ENCODE data around the gene CSTPP1. TPM values are rescaled to one million over a fixed set of nuclear protein-coding genes. Genes with fewer than 3 reads are reported as not detected.
A peak's percentile ranks its signal among the peaks of the same experiment; 100 is the strongest.

CSTPP1 gene
- total RNA-seq, 4 donors from 2014 or later: 13.3 to 26.4 (median 19.1) TPM

DNA sequence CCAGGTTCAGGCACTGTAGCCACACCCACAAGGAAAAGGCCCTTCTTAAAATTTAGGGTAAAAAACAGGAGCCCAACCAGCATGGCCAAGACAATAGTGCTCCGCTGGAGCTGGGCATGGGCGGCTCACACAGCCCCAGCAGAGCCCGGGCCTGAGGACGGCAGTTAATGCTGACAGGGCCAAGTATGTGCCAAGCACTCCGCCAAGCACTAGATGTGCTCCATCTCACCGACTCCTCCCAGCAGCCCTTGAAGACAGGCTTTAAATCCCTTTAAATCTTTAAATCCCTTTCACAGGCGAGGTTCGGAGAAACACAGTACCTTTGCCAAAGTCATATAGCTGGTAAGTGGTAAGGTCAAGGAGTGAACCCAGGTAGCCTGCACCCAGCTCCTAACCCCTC, 235.3 kb downstream of the CSTPP1 start:
- TF ChIP-seq POLR2AphosphoS5 (IDR thresholded peaks at IDR 0.05) (peak in 1 of 2 donors; percentile 8), POLR2A (IDR thresholded peaks at IDR 0.05; ENCODE audit: low read depth) (no peak)
- intact Hi-C loops (cut with DNase I): no loop called here
- no peaks in the 10 kb centered on the region for H3K9me3 ChIP-seq
- H3K4me3 ChIP-seq: no peak overlapping the region
- DNase-seq (ENCODE audit: extremely low spot score): no peak
- peaks cover 47 to 86% (median 82%) of the 10 kb centered on the region in 4 donors for H3K36me3 ChIP-seq
- H3K4me1 ChIP-seq: peaks cover 38 to 54% (median 51%) of the 10 kb centered on the region in 4 donors
- WGBS: 43% methylated on average over 8 of the region's 8 CpGs
- no peaks in the 10 kb centered on the region for H3K27me3 ChIP-seq
- H3K27ac ChIP-seq (replicated peaks in 1 of 4): peak overlapping the region; percentile 53 to 71 (median 63)

- Histone ChIP-seq H3K4me1 (peaks cover 47 to 63% (median 59%) of the 10 kb centered on the region in 4 donors), H3K9me3 (no peaks in the 10 kb centered on the region), H3K4me3 (no peak overlapping the region), H3K36me3 (peaks cover 38 to 76% (median 72%) of the 10 kb centered on the region in 4 donors), H3K27me3 (no peaks in the 10 kb centered on the region), H3K27ac (replicated peaks in 1 of 4) (peak overlapping the region; percentile 53 to 71 (median 63))
- intact Hi-C loops (cut with DNase I): no loop called here
- TF ChIP-seq, protein P1, sequence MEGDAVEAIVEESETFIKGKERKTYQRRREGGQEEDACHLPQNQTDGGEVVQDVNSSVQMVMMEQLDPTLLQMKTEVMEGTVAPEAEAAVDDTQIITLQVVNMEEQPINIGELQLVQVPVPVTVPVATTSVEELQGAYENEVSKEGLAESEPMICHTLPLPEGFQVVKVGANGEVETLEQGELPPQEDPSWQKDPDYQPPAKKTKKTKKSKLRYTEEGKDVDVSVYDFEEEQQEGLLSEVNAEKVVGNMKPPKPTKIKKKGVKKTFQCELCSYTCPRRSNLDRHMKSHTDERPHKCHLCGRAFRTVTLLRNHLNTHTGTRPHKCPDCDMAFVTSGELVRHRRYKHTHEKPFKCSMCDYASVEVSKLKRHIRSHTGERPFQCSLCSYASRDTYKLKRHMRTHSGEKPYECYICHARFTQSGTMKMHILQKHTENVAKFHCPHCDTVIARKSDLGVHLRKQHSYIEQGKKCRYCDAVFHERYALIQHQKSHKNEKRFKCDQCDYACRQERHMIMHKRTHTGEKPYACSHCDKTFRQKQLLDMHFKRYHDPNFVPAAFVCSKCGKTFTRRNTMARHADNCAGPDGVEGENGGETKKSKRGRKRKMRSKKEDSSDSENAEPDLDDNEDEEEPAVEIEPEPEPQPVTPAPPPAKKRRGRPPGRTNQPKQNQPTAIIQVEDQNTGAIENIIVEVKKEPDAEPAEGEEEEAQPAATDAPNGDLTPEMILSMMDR (IDR thresholded peaks at IDR 0.05): no peak
- no peak for TF ChIP-seq EP300 (IDR thresholded peaks at IDR 0.05)
- TF ChIP-seq POLR2AphosphoS5 (IDR thresholded peaks at IDR 0.05): no peak
- no peak for TF ChIP-seq POLR2A (IDR thresholded peaks at IDR 0.05; ENCODE audit: low read depth)
- no peak for DNase-seq (ENCODE audit: extremely low spot score)
- WGBS: 73% methylated on average over 5 of the region's 6 CpGs
Observed at GRCh38 chr11:47172740-47173336, 236.3 kb downstream of the CSTPP1 start.

- TF ChIP-seq EP300 (IDR thresholded peaks at IDR 0.05): no peak
- TF ChIP-seq POLR2AphosphoS5 (IDR thresholded peaks at IDR 0.05): no peak
- TF ChIP-seq POLR2A (IDR thresholded peaks at IDR 0.05; ENCODE audit: low read depth): no peak
- TF ChIP-seq, protein P1 (IDR thresholded peaks at IDR 0.05): no peak
- Histone ChIP-seq H3K36me3 (peaks cover 16 to 76% (median 67%) of the 10 kb centered on the region in 4 donors), H3K4me1 (peaks cover 64 to 76% (median 70%) of the 10 kb centered on the region in 4 donors), H3K27ac (replicated peaks in 1 of 4) (peak overlapping the region; percentile 98 to 99 (median 98)), H3K27me3 (no peaks in the 10 kb centered on the region), H3K9me3 (no peaks in the 10 kb centered on the region), H3K4me3 (peak overlapping the region; percentile 72 to 99 (median 86))
- DNase-seq (ENCODE audit: extremely low spot score): no peak
- intact Hi-C loops (cut with DNase I): loop anchor here (5.0 kb wide), 2 partner anchors 91 to 181 kb away; no protein-coding TSS in a partner anchor
- WGBS: 33% methylated on average over 14 of the region's 14 CpGs
Observed at GRCh38 chr11:47175746-47176327, 239.3 kb downstream of the CSTPP1 start.

- peak; percentile 99 for DNase-seq (ENCODE audit: extremely low spot score)
- WGBS: under 1% methylated on average over 26 of the region's 89 CpGs
- Histone ChIP-seq H3K4me3 (peak within 1 kb of the TSS; percentile 72 to 99 (median 86)), H3K9me3 (no peaks in the 10 kb centered on the region), H3K4me1 (peaks cover 57 to 68% (median 65%) of the 10 kb centered on the region in 4 donors), H3K27me3 (no peaks in the 10 kb centered on the region), H3K36me3 (peaks cover 13 to 69% (median 59%) of the 10 kb centered on the region in 4 donors), H3K27ac (replicated peaks in 1 of 4) (peak within 1 kb of the TSS; percentile 98 to 99 (median 98))
- TF ChIP-seq POLR2AphosphoS5 (IDR thresholded peaks at IDR 0.05): peak; percentile 85 to 87
- TF ChIP-seq EP300 (IDR thresholded peaks at IDR 0.05): no peak
- intact Hi-C loops (cut with DNase I): loop anchor here (5.0 kb wide), 2 partner anchors 91 to 181 kb away; no protein-coding TSS in a partner anchor
Observed at GRCh38 chr11:47176328-47177228, 240.0 kb downstream of the CSTPP1 start, which contains the start of gene ARFGAP2. TSS of gene ARFGAP2 (minus strand) at chr11:47176879. CDS start at chr11:47176853, 26 bp downstream.

GRCh38 chr11:47177229-47177845, 240.8 kb downstream of the CSTPP1 start:
- peaks cover 52 to 62% (median 57%) of the 10 kb centered on the region in 4 donors for H3K4me1 ChIP-seq
- H3K4me3 ChIP-seq: peak overlapping the region; percentile 72 to 99 (median 86)
- peak overlapping the region; percentile 98 to 99 (median 98) for H3K27ac ChIP-seq (replicated peaks in 1 of 4)
- H3K27me3 ChIP-seq: no peaks in the 10 kb centered on the region
- DNase-seq (ENCODE audit: extremely low spot score): peak; percentile 93
- TF ChIP-seq, protein P1 (IDR thresholded peaks at IDR 0.05): peak; percentile 55 to 67 (median 62)
- TF ChIP-seq EP300 (IDR thresholded peaks at IDR 0.05): no peak
- H3K36me3 ChIP-seq: peaks cover 13 to 63% (median 55%) of the 10 kb centered on the region in 4 donors
- 2% methylated on average over 19 of the region's 21 CpGs for WGBS
- intact Hi-C loops (cut with DNase I): loop anchor here (5.0 kb wide), 2 partner anchors 90 to 180 kb away; no protein-coding TSS in a partner anchor
- no peaks in the 10 kb centered on the region for H3K9me3 ChIP-seq

All from esophagus muscularis mucosa (tissue), 4 donors.